Prostate gland (tissue), 2 donors: ENCODE data around the gene ERCC4. TPM values are rescaled to one million over a fixed set of nuclear protein-coding genes. Genes with fewer than 3 reads are reported as not detected.

Source experiments
- DNase-seq: peaks from one replicate; pipeline ENCODE4 v3.0.0-alpha.2; 2019; ENCODE audit warnings: low spot score
- H3K27ac ChIP-seq, 2 donors: fragments of 200-600 bp; sonication (generic); 2 replicates each; pipeline ENCODE4 v1.5.1; 2017 to 2019
- H3K27me3 ChIP-seq: fragments of 200-600 bp; sonication (generic); replicated peaks from 2 replicates; pipeline ENCODE4 v1.5.1; 2019; ENCODE audit not compliant: insufficient read depth
- H3K36me3 ChIP-seq, 2 donors: fragments of 200-600 bp; sonication (generic); 1 replicate in 1 of 2; 2 replicates in 1 of 2; pipeline versions ENCODE4 v1.5.1 to v1.8.1; 2017 to 2019
- H3K4me1 ChIP-seq: fragments of 200-600 bp; sonication (generic); replicated peaks from 2 replicates; pipeline ENCODE4 v1.5.1; 2019
- H3K4me3 ChIP-seq, 2 donors: fragments of 200-600 bp; sonication (generic); 2 replicates each; pipeline ENCODE4 v1.5.1; 2017 to 2019
- H3K9me3 ChIP-seq: fragments of 200-600 bp; sonication (generic); 2 replicates; pipeline ENCODE4 v1.5.1; 2017
- POLR2A ChIP-seq: fragments of 450-650 bp; IDR thresholded peaks from one replicate; pipeline ENCODE4 v1.6.1; 2016; ENCODE audit warnings: antibody characterized with exemption, mild to moderate bottlenecking
- POLR2AphosphoS5 ChIP-seq: sonication (generic); formaldehyde crosslinking; IDR thresholded peaks from one replicate; pipeline ENCODE4 v1.6.1; 2017; ENCODE audit warnings: antibody characterized with exemption
- WGBS: methylation state at CpG from one replicate; pipeline ENCODE4 v1.1.5; 2018; 5-methylcytosine and 5-hydroxymethylcytosine counted together
- intact Hi-C: fragments of 100-400 bp; cut with DNase I; formaldehyde crosslinking; loops from one replicate; pipeline ENCODE4 v1.14.2; 2022
- total RNA-seq, 2 donors: library from RNA; depleted of rRNA; stranded (reverse); fragments of >200 nt; gene quantifications; one replicate each; pipeline ENCODE4 v1.1.0, GENCODE V29; 2016
- TF ChIP-seq, protein P1 (sequence below), 4 experiments: fragments of 200-600 bp in 2 of 4; fragments of 450-650 bp in 2 of 4; sonication (generic) in 2 of 4; IDR thresholded peaks; 1 replicate in 3 of 4; 2 replicates in 1 of 4; pipeline ENCODE4 v1.5.1; 2016 to 2019; ENCODE audit warnings: antibody characterized with exemption in 4 of 4, mild to moderate bottlenecking in 2 of 4, moderate library complexity in 2 of 4

ERCC4 gene
- total RNA-seq, 2 donors from 2014 or later: 7.6 to 13.3 TPM

GRCh38 chr16:13961099-13961811 is 41.3 kb downstream of the ERCC4 start:
- no peaks in the 10 kb centered on the region for H3K4me1 ChIP-seq
- no peak overlapping the region for H3K27ac ChIP-seq
- no peaks in the 10 kb centered on the region for H3K27me3 ChIP-seq
- no peaks in the 10 kb centered on the region for H3K36me3 ChIP-seq
- 59% methylated on average over 8 of the region's 8 CpGs for WGBS
- no peak for DNase-seq
- no peaks in the 10 kb centered on the region for H3K9me3 ChIP-seq
- no peak overlapping the region for H3K4me3 ChIP-seq
- intact Hi-C loops: no loop called here
- TF ChIP-seq, protein P1, sequence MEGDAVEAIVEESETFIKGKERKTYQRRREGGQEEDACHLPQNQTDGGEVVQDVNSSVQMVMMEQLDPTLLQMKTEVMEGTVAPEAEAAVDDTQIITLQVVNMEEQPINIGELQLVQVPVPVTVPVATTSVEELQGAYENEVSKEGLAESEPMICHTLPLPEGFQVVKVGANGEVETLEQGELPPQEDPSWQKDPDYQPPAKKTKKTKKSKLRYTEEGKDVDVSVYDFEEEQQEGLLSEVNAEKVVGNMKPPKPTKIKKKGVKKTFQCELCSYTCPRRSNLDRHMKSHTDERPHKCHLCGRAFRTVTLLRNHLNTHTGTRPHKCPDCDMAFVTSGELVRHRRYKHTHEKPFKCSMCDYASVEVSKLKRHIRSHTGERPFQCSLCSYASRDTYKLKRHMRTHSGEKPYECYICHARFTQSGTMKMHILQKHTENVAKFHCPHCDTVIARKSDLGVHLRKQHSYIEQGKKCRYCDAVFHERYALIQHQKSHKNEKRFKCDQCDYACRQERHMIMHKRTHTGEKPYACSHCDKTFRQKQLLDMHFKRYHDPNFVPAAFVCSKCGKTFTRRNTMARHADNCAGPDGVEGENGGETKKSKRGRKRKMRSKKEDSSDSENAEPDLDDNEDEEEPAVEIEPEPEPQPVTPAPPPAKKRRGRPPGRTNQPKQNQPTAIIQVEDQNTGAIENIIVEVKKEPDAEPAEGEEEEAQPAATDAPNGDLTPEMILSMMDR (IDR thresholded peaks at IDR 0.05): no peak
- TF ChIP-seq POLR2A: no peak
- TF ChIP-seq POLR2AphosphoS5: no peak

DNA sequence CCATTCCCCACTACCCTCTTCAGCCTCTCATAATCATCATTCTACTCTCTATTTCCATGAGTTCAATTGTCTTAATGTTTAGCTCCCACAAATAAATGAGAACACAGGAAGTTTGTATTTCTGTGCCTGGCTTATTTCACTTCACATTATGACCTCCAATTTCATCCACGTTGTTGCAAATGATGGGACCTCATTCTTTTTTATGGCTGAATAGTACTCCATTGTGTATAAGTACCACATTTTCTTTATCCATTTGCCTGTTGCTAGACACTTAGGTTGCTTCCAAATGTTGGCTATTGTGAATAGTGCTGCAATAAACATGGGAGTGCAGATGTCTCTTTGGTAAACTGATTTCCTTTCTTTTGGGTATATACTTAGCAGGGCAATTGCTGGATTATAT is 42.3 kb downstream of the ERCC4 start:
- TF ChIP-seq, protein P1 (IDR thresholded peaks at IDR 0.05): no peak
- TF ChIP-seq POLR2AphosphoS5 (no peak), POLR2A (no peak)
- DNase-seq: no peak
- intact Hi-C loops: no loop called here
- no peak overlapping the region for H3K4me3 ChIP-seq
- H3K27ac ChIP-seq: no peak overlapping the region
- no peaks in the 10 kb centered on the region for H3K27me3 ChIP-seq
- H3K4me1 ChIP-seq: no peaks in the 10 kb centered on the region
- no peaks in the 10 kb centered on the region for H3K9me3 ChIP-seq
- 93% methylated on average over 1 of the region's 1 CpG for WGBS
- H3K36me3 ChIP-seq: no peaks in the 10 kb centered on the region

- no peak for DNase-seq
- no peak for TF ChIP-seq POLR2AphosphoS5
- Histone ChIP-seq H3K4me3 (no peak overlapping the region), H3K4me1 (no peaks in the 10 kb centered on the region), H3K27ac (no peak overlapping the region), H3K36me3 (no peaks in the 10 kb centered on the region), H3K9me3 (no peaks in the 10 kb centered on the region), H3K27me3 (no peaks in the 10 kb centered on the region)
- 70% methylated on average over 2 of the region's 2 CpGs for WGBS
- intact Hi-C loops: no loop called here
These were observed 48.9 kb downstream of the ERCC4 start for GRCh38 chr16:13968835-13969234.

DNA sequence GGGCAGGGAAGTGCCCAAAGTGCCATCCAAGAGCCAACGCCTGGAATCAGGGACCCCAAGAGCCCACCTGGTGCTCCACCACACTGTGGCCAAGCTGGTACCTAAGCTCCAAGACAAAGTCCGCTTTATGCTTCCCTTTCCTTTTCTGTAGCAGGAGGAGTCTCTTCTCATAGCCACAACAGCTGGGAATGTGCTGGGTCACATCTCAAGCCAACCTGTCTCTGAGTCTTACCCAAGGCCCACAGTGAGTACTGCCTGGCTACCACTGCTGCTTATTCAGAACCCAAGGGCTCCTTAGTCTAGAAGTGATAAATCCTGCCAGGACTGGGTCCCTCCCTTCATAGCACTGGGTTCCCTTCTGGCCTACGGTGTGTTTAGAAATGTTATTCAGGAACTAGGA is 49.8 kb downstream of the ERCC4 start:
- H3K4me1 ChIP-seq: no peaks in the 10 kb centered on the region
- 98% methylated on average over 3 of the region's 3 CpGs for WGBS
- H3K4me3 ChIP-seq: no peak overlapping the region
- H3K27me3 ChIP-seq: no peaks in the 10 kb centered on the region
- H3K36me3 ChIP-seq: no peaks in the 10 kb centered on the region
- TF ChIP-seq, protein P1 (IDR thresholded peaks at IDR 0.05): no peak
- TF ChIP-seq POLR2A (no peak), POLR2AphosphoS5 (no peak)
- intact Hi-C loops: no loop called here
- H3K27ac ChIP-seq: no peak overlapping the region
- no peak for DNase-seq
- no peaks in the 10 kb centered on the region for H3K9me3 ChIP-seq

DNA sequence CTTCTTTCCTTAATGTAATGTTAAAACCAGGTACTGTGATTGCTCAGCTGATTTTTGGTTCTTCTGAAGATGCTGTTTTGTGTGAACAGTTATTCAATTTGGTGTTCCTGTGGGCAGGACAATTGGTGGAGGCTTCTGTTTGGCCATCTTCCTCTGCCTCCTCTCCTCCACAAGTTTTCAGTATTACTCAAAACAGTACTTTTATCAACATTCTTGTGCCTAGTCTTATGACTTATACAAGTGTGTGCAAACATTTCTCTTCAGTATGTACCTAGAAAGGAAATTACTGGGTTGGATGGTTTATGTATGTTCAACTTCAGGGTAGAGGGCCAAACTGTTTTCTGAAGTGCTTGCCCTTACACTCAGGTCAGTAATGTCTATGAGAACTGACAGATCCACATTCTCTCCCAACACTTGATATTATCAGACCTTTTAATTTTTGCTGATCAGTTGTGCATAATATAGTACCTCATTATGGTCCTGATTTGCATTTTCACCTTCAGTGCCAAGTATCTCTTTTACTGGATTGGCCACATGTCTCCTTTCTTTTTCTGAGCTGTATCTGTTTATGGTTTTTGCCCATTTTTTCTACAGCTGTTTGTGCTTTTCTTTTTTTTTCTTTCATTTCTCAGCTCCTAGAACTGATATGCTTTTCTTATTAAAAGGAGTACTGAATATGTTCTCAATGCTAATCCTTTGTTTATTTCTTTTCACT is 50.9 kb downstream of the ERCC4 start:
- H3K36me3 ChIP-seq: no peaks in the 10 kb centered on the region
- no peaks in the 10 kb centered on the region for H3K27me3 ChIP-seq
- no peaks in the 10 kb centered on the region for H3K9me3 ChIP-seq
- DNase-seq: no peak
- H3K27ac ChIP-seq: no peak overlapping the region
- no peak for TF ChIP-seq POLR2A
- TF ChIP-seq, protein P1 (IDR thresholded peaks at IDR 0.05): no peak
- no peak for TF ChIP-seq POLR2AphosphoS5
- intact Hi-C loops: no loop called here
- no peaks in the 10 kb centered on the region for H3K4me1 ChIP-seq
- no peak overlapping the region for H3K4me3 ChIP-seq
